Ureter (tissue), 1 donor: ENCODE data around the gene PTPRM. TPM values are rescaled to one million over a fixed set of nuclear protein-coding genes. Genes with fewer than 3 reads are reported as not detected.

Experiments used
- DNase-seq: peaks from one replicate; pipeline ENCODE4 v3.0.0-alpha.2; 2020; ENCODE audit warnings: low spot score
- total RNA-seq: library from RNA; stranded (reverse); gene quantifications from one replicate; pipeline ENCODE4 v1.2.4, GENCODE V29; 2023
- donor health status: DM: yes; HTN: yes; CAD: no.

Gene PTPRM
- total RNA-seq, 1 donor from 2014 or later: 148 TPM

- no peak for DNase-seq
Measured at GRCh38 chr18:8324343-8325065, 757.4 kb downstream of the PTPRM start.

GRCh38 chr18:8326763-8327394, 759.8 kb downstream of the PTPRM start:
- no peak for DNase-seq

- no peak for DNase-seq
Measured at GRCh38 chr18:8328126-8328525, 761.0 kb downstream of the PTPRM start.

- DNase-seq: no peak
Measured at GRCh38 chr18:8329186-8329771, 762.2 kb downstream of the PTPRM start.

GRCh38 chr18:8330575-8330974, 763.5 kb downstream of the PTPRM start:
- no peak for DNase-seq

GRCh38 chr18:8332286-8332685, 765.2 kb downstream of the PTPRM start:
- no peak for DNase-seq

- DNase-seq: no peak
Measured at GRCh38 chr18:8333961-8334360, 766.8 kb downstream of the PTPRM start.

GRCh38 chr18:8337211-8337610, 770.1 kb downstream of the PTPRM start:
- no peak for DNase-seq

GRCh38 chr18:8339210-8339609, 772.1 kb downstream of the PTPRM start:
- DNase-seq: no peak

GRCh38 chr18:8339952-8340351, 772.8 kb downstream of the PTPRM start:
- DNase-seq: no peak

- DNase-seq: no peak
Measured at GRCh38 chr18:8341481-8342230, 774.5 kb downstream of the PTPRM start.

- no peak for DNase-seq
Measured at GRCh38 chr18:8348051-8348720, 781.1 kb downstream of the PTPRM start.

GRCh38 chr18:8349608-8350323, 782.6 kb downstream of the PTPRM start:
- DNase-seq: no peak

GRCh38 chr18:8350628-8351027, 783.5 kb downstream of the PTPRM start:
- DNase-seq: no peak

- no peak for DNase-seq
Measured at GRCh38 chr18:8351161-8351560, 784.0 kb downstream of the PTPRM start.

- DNase-seq: no peak
Measured at GRCh38 chr18:8354304-8354703, 787.2 kb downstream of the PTPRM start.

GRCh38 chr18:8356001-8356400, 788.9 kb downstream of the PTPRM start:
- DNase-seq: no peak

GRCh38 chr18:8357320-8357719, 790.2 kb downstream of the PTPRM start:
- DNase-seq: no peak

- DNase-seq: no peak
Measured at GRCh38 chr18:8358033-8358765, 791.1 kb downstream of the PTPRM start.

- DNase-seq: no peak
Measured at GRCh38 chr18:8359076-8359475, 792.0 kb downstream of the PTPRM start.

- DNase-seq: no peak
Measured at GRCh38 chr18:8359481-8359880, 792.4 kb downstream of the PTPRM start.
